ENCODE data around the gene NFATC2.
"Not testable (repeated sequence)": the region's sequence is repeated elsewhere in the genome, so short reads cannot be mapped to it uniquely, and the experiment has no call there.

The NFATC2 gene

DNA sequence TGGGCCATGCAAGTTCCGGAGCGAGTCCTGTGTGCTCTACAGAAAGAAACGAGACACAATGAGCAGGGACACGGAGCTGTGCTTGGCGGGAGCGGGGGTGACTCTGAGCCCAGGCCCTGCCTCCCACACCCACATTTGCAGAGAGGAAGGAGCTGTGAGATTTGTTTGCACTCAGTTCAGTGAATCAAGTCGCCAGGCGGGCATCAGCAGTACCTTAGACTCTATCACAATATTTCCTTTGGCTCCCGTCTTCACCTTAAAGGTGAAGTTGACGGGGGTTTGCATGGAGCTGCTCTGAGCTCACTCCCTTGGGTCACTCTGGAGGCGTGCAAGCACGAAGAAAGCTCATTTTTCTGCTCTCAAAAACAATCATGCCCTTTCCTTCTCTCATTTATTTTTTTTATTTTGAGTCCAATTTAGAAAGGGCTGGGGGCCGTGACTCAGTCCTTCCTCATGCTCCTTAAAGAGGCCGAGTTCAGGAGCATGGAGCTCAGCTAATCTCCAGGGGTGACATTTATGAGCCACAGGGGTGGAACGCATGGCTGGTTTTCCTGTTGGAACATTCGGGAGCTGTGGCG, 188.2 kb downstream of the NFATC2 start:
- DNase-seq (ENCODE audit: low read depth) = no peak

DNA sequence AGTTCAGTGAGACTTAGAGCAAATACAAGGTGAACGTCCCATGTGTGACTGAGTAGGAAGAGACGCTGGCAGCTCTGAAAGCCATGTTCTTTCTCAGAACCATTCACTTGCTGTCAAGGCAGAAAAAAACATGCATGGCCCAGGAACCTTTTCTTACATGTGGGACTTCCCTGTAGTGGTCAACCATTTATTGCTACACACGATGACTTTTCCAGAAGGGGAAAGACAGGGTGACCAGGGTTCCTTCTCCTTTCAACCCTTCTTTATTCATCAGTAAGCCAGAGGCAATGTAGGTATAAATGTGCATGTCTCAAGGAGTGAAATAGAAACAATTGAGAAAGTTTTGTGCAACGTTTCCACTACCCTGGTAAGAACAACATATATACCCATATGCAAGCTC, 189.0 kb downstream of the NFATC2 start:
- DNase-seq (ENCODE audit: low read depth) = no peak

DNA sequence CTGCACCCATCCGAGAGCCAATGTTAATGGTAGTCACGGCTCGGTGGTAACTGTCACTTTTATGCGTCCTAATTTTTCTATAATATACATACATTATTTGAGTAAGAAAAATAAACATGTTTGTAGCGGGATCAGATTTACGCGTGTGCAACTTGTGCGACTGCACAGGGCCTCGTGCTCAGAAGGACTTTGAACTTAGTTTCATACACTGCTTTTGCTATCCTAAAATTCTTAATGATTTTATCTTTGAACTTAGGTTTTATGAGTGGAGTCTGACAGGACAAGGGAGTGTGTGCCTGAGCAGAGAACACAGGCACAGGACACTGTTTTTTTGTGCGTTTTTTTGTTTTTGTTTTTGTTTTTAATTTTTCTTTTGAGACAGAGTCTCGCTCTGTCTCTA, 189.7 kb downstream of the NFATC2 start:
- no peak for DNase-seq (ENCODE audit: low read depth)

DNA sequence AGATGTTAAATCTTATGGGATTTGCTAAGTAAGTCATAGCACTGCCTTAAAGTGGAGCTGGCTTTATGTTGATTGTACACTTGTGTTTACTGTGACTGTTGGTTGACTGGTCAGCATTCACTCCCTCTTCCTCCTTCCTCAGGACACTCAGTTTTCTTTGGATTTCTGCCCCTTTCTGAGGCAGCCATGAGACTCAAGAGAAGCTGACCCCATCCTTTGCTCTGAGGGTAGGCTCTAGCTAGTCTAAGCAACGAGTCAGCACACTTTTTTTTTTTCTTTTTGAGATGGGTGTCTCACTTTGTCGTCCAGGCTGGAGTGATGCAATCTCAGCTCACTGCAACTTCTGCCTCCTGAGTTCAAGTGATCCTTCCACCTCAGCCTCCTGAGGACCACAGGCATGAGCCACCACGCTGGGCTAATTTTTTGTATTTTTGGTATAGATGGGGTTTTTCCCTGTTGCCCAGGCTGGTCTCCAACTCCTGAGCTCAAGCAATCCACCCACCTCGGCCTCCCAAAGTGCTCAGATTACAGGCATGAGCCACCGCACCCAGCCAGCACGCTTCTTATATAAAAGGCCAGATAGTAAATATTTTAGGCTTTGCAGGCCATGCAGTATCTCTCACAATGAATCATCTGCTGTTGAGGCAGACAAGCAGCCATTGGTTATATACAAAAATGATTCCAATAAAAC, 191.4 kb downstream of the NFATC2 start:
- DNase-seq (ENCODE audit: low read depth) = no peak

DNA sequence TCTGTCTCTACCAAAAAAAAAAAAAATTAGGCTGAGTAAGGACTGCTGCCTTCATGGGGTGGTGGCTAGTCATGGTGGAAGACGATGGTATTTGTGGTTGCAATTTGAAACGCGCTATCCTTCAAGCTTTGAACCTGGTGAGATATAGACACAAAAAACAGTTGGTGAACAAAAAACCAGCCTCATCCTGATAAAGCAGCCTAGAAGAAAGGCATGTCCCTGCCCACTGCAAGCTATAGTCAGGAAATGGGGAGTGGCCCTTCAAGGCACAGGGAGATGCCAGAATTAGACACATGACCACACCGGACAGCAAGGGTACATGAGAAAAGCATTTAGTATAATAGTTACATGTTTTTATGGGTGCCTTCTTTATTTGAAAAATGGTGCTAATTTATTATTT, 193.6 kb downstream of the NFATC2 start:
- DNase-seq (ENCODE audit: low read depth) = no peak

DNA sequence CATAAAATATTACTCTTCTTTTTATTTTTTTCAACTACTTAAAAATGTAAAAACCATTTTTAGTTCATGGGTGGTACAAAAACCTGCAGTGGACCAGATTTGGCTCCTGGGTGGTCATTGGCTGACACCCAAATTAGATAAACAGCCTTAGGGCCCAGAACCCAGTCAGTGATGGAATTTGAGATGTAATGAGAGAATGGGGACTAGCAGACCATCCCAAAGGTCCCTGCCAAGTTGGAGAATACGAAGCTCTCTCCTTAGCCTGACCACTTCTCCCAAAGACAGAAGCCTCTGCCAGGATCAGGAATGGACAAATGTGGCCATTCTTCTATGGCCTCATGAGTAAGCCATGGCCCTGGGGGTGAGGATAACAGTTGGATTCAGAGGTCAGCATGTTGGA, 194.7 kb downstream of the NFATC2 start:
- DNase-seq (ENCODE audit: low read depth) = no peak

DNA sequence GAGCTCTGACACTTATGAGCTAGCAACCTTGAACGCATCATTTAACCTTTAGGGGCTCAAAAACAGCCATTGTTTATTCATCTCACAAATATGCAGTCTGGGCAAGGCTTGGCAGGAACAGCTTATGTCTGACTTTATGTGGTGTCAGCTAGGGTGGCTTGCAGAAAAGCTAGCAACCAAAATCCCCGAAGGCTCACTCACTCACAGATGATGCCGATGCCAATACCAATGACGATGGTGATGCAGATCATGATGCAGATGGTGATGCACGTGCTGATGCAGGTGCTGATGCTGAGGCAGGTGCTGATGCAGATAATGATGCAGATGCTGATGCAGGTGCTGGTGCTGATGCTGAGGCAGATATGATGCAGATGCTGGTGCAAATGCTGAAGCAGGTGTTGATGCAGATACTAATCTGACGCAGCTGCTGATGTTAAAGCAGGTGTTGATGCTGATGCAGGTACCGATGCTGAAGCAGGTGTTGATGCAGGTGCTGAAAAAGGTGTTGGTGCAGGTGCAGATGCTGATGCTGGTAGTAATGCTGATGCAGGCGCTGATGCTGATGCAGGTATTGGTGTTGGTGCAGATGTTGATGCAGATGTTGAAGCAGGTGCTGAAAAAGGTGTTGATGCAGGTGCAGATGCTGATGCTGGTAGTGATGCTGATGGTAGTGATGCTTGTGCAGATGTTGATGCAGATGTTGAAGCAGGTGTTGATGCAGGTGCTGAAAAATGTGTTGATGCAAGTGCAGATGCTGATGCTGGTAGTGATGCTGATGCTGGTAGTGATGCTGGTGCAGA, 195.6 kb downstream of the NFATC2 start:
- no peak for DNase-seq (ENCODE audit: low read depth)

DNA sequence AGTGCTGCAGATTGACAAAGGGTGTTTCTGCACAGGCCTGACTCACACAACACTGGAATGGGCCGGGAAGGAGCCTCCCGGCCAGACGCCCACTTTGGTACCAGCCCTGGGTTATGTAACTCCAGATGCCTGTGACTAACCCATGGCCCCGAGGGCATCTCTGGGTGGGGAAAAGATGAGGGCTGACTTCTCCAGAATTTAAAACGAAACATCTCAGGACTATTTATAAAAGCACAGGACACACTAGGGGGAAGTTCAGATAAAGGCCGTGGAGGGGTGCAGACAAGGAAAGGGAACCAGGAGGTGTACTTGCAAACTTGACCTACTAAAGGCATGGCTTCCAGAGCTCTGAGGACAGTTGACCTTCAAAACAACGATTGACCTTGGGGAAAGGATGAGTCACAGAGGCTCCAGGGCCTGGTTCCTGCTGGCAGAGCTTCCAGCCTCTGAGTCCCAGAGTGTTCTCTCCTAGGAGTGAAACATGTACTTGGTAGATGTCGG, 196.9 kb downstream of the NFATC2 start:
- DNase-seq (ENCODE audit: low read depth) = no peak

DNA sequence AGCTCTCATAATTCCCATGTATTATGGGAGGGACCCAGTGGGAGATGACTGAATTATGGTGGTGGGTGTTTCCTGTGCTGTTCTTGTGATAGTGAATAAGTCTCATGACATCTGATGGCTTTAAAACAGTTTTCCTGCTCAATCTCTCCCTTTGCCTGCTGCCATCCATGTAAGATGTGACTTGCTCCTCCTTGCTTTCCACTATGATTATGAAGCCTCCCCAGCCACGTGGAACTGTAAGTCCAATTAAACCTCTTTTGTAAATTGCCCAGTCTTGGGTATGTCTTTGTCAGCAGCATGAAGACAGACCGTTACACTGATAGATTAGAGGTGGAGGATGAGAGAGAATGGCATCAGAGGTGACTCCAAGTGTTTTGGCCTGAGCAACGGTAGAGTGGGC, 198.7 kb downstream of the NFATC2 start:
- not testable (repeated sequence) for DNase-seq (ENCODE audit: low read depth)

DNA sequence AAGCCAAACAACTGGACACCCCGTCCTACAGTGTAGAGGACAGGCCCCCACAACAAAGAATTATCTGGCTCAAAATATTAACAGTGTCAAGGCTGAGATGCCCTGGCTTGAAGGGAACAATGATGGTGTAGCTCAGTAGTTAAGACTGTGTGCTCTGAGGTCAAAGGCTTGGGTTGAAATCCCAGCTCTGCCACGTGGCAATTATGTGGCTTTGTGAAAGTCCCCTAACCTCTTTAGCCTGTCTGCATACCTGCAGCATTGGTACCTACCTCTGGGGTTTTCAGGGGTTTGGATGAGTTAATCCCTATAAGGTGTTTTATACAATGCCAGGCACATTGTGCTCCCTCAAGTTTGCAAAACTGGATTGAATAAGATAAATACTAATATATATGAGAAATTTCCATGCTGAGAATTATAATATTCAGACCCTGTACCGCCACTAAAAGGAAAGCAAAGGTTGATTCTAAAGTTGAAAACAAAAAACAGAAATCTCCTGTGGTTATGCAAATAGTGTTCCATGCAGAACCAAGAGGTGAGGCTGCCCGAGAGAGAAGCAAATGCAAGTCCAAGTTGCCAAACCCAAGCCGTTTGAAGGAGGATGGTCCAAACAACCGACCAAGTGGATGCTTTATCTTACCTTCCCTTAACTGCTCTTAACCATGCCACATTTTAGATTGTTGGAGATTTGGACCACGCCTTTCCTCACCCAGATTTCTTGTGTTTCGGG, 199.8 kb downstream of the NFATC2 start:
- DNase-seq (ENCODE audit: low read depth) = no peak

DNA sequence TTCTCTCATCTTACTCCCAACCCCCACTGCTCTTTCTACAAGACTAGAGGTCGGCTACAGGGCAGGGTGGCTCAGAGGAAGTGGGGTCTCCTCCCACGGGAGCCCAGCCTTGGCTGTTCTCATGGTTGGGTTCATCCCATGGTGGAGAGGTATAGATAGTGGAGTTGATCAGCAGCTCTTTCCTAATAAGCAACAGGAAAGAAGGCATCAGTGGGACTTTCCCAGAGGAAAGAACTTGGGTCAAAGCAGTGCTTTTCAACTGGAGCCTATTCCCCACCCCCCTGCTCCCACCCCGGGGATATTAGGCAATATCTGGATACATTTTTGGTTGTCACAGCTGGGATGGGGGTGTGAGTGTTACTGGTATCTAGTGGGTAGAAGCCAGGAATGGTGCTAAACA, 200.9 kb downstream of the NFATC2 start:
- DNase-seq (ENCODE audit: low read depth) = no peak

DNA sequence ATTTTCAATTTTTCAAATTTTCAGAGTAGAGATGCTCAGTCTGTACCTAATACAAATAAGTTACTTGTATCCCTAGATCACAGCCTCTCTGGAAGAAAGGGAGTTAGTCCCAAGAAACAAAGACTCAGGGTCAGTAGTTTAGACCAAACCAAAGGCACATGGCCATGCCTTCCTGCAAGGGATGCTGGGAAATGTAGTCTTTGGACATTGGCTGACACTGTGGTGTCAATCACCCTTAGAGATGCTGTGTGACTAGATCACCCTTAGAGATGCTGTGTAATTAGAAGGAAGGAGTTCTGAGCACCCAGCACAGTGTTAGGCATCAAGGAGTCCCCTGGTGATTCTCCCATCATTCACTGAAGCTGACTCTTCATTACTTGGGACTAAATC, 202.1 kb downstream of the NFATC2 start:
- no peak for DNase-seq (ENCODE audit: low read depth)

DNA sequence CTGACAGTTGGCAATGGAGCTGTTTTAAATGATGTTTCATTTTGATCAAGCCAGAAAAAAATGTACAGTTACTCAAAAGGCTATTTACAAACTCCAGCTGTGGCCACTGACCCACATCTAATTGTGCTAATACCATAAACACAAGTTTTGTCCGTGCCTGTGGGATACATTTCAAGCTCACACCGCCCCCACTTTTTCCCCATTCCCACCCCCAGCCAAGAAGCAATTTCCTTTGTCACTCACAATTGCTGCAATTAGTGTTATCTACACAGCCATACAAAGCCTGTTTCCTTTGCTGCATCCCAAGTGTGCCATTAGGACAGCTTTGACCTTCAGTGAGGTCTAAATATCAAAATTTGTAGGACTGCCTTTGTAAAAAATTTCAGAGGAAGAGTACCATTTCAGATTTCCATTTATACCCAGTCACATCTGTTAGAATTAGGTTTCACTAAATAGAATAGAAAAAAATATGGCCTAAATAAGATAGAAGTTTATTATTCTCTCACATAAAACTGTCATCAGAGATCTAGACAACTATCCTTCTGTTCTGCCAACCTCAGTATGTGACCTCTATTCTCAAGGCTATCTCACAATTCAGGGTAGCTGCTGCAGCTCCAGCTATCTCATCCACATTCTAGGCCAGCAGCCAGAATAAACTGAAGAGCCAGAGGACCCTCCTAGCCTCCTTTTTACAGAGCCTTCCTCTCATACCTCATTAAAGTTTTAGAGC, 202.6 kb downstream of the NFATC2 start:
- no peak for DNase-seq (ENCODE audit: low read depth)

DNA sequence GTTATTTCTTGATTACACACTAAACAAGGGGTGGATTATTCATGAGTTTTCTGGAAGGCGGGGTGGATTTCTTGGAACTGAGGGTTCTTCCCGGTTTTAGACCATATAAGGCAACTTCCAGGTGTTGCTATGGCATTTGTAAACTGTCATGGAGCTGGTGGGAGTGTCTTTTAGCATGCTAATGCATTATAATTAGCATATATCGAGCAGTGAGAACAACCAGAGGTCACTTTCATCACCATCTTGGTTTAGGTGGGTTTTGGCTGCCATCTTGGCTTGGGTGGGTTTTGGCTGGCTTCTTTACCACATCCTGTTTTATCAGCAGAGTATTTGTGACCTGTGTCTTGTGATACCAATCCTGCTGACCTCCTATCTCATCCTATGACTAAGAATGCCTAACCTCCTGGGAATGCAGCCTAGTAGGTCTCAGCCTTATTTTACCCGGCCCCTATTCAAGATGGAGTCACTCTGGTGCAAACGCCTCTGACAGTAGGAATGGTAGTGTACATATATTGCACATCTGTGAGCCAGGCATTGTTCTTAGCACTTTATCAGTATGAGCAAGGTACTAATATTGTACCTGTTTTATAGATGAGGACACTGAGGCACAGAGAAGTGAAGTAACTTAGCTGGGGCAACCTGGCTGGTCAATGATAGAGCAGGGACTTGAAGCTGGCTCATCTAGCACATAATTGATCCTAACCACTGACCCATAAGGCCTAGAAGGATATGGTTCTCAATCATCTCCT, 203.7 kb downstream of the NFATC2 start:
- DNase-seq (ENCODE audit: low read depth) = no peak

DNA sequence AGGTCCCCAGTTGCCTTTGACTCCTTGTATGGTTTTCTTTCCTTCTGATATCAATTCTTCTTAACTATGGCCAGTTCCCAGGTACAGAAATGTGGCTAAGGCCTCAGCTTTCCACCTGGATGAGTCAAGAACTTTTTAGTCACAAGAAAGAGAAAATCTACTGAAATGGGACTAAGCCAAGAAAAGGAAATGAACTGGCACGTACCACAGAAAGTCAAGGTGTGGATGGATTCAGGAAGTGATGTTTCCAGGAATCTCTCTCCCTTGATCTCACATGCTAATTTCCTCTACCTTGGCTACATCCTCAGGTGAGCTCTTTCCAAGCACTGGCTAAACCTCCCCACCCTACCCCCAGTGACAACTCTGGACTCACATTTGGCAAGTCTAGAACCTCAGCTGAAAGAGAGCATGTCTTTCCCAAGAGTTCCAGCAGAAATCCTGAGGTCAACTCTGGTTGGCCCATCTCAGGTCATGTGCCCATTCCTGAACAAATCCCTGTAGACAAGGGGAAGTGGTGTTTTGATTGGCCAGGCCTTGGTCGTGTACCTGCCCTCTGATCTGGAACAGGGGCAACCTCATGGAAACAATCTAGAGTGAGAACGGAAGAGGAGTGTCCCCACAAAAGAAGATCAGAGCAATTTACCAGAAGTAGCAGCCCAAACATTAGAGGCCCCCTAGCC, 205.3 kb downstream of the NFATC2 start:
- no peak for DNase-seq (ENCODE audit: low read depth)
